ENCODE results near the gene HASPIN.

GRCh38 chr17:3678095-3678820 is 45.4 kb upstream of the HASPIN start:
- TF ChIP-seq TAF1 (IDR thresholded peaks at IDR 0.05; ENCODE audit: borderline replicate concordance, low read depth, low read length) (no peak), POLR2AphosphoS5 (IDR thresholded peaks at IDR 0.05; ENCODE audit: low read depth, low read length) (no peak), POLR2A (IDR thresholded peaks at IDR 0.05; ENCODE audit: low read depth, low read length) (no peak)

Data from GM12892 (cell line).